GM12874 (cell line): ENCODE data around the gene USH2A.

Experiments used
- TF ChIP-seq, protein P1 (sequence below): IDR thresholded peaks from 2 replicates; pipeline ENCODE4 v1.5.1; 2011; ENCODE audit warnings: low read depth, mild to moderate bottlenecking, control low read depth, low read length, moderate library complexity; ENCODE audit not compliant: insufficient read depth

USH2A gene

GRCh38 chr1:216246577-216247203, 176.6 kb downstream of the USH2A start:
- TF ChIP-seq, protein P1, sequence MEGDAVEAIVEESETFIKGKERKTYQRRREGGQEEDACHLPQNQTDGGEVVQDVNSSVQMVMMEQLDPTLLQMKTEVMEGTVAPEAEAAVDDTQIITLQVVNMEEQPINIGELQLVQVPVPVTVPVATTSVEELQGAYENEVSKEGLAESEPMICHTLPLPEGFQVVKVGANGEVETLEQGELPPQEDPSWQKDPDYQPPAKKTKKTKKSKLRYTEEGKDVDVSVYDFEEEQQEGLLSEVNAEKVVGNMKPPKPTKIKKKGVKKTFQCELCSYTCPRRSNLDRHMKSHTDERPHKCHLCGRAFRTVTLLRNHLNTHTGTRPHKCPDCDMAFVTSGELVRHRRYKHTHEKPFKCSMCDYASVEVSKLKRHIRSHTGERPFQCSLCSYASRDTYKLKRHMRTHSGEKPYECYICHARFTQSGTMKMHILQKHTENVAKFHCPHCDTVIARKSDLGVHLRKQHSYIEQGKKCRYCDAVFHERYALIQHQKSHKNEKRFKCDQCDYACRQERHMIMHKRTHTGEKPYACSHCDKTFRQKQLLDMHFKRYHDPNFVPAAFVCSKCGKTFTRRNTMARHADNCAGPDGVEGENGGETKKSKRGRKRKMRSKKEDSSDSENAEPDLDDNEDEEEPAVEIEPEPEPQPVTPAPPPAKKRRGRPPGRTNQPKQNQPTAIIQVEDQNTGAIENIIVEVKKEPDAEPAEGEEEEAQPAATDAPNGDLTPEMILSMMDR: no peak

DNA sequence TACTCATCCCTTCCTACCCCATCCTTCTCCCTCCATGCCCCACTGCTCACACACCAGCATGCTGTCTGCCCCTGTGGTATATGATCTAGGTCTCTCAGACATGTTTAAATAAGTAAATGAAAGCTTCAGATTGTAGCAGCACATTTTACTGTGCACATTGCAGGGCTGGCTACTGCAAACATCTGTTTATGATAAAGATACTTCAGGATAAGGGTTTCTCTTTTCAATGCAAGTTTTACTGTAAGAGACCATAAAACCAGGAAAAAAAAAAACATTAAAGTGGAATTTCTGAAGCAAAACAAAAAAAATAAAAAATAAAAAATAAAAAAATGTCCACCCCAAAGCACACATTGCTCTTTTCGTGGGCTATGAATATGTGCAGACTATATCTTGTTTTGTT, 184.4 kb downstream of the USH2A start:
- TF ChIP-seq, protein P1: no peak

DNA sequence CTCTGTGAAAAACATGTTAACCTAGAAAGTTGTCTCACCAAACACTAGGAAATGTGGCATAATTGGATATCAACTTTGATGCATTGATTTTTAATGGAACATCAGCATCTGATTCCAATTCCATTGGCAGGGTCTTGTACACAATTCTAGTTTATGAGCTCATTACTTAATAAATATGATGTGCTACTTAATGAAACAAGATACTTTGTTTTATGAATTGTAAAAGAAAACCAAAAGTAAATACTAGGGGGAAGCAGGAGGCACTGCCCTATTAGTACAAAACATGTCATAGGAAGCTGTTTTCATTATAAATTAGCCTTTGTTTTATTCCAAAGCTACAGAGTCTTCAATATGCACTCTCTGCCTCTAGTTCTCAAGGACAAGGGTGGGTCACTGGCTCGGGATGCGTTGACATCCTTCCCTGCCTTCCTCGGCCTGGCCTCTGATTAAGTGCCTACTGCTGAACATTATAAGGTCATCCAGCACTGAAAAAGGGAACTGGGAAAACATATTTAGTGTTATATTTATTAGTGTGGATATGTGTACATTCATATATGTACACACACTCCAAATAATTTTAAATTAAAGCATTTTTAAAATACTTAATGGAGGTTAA, 185.2 kb downstream of the USH2A start:
- TF ChIP-seq, protein P1: no peak

- TF ChIP-seq, protein P1: no peak
Measured at GRCh38 chr1:216224233-216224632, 199.0 kb downstream of the USH2A start.

GRCh38 chr1:216223486-216223885, 199.8 kb downstream of the USH2A start:
- TF ChIP-seq, protein P1: no peak

GRCh38 chr1:216222288-216222687, 201.0 kb downstream of the USH2A start:
- TF ChIP-seq, protein P1: no peak

DNA sequence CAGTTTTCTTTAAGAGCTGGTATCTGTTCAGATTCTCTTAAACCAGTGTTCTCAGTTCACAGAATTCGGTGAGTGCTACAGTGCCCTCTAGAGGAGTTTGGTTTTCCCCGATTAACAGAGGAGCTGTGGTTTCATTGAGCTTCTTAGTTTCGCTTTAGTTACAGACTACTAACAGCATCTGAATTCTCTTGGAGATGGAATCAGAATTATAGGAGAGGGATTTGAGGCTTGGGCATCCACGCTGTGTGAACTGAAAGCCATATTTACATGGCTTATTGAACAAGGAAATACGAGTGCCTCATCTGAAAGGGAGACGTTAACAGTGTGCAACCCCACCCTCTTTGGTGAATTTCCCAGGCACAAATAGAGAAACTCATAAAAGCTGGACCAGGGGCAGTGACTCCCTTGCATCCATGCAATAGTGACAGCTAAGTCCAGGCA, 202.0 kb downstream of the USH2A start:
- TF ChIP-seq, protein P1: peak; percentile 63
